GM19025 (cell line): ENCODE measurements around the gene SCN8A.
"Not testable (repeated sequence)": the region's sequence is repeated elsewhere in the genome, so short reads cannot be mapped to it uniquely, and the experiment has no call there.

Source experiments
- ATAC-seq: cut with Tn5 transposase; IDR thresholded peaks from one replicate; pipeline ENCODE4 v1.9.1; 2021; ENCODE audit warnings: mild to moderate bottlenecking, low read depth, moderate library complexity; ENCODE audit not compliant: unreplicated experiment

Gene SCN8A

DNA sequence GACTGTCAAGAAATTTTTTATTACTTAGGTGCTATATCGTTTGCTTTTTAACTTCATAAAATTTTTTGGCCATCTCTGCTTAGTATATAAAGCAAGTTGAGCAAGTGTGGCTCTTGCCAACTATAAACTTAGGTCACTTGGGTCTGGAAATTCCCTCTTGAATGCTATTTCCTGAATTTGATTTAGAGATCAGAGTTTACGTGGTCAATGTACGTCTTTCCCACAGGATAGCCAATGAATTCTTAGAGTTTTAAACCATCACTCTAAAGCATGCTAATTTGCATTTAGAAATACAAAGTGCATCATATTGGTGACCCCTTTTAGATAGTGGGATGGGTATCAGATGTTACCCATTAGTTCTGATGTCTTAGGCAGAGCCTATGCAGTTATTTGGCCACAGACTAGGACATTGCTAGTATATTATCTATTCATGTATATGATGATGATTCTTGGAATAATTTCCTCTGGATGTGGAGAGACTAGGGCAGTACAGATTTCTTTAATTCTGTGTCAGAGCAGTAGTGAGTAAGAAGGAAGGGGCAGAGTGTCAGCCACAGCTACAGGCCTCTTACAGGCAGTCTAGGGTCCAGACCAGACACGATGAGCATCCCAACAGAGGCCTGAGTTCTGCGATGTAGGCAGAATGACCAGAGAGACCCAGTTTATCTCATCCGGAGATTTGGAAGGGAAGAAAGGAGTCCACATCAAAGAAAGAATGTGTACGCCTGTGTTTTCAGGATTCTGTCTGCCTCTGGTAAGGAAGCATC lies 30.3 kb downstream of the SCN8A start:
- ATAC-seq: no peak

DNA sequence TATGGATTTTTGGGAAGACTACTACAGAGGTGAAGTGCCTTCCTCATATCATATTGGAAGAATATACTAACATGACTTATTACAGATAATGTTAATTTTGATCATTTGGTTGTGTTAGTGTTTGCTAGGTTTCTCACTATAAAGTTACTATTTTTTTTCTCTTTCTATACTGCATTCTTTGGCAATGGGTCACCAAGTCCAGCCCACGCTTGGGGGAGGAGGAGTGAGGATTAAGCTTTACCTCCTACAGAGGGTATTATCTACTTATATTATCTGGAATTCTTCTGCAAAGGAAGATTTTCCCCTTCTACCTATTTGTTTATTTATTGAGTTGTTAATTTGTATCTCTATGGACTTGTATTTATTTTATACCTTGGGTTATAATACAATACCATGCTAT lies 31.5 kb downstream of the SCN8A start:
- no peak for ATAC-seq

DNA sequence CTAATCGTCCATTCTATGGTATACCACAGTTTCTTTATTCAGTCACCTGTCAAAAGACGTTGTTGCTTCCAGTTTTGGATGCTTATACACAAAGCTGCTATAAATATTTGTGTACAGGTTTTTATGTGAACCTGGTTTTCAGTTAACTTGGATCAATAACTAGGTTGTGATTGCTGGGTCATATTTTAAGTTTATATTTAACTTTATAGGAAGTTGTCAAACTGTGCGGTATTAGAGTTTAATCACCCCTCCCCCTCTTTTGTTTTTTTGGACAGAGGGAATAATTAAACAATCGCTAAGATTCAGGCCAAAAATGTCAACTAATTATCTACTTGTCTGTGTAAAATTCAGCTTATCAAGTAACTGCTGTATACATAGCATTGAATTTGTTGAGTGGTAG lies 34.3 kb downstream of the SCN8A start:
- ATAC-seq: no peak

DNA sequence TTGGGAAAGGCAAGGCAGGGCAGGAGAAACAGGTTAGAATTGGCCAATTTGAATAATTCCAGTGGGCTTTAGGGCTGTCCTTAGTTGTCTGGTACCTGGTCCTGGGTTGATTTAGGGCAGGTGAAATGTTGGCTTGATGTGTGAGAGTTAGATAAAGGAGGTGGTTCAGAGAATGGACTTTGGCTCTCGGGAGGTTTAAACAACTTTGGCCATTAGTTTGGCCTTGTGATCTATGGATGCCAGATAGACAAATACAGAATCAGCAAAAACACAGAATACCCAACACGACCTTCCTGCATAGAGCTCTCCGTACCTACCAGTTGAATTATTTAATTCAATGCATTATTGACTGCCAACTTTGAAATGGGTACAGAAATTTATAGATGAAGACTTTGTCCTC lies 35.1 kb downstream of the SCN8A start:
- ATAC-seq: no peak

DNA sequence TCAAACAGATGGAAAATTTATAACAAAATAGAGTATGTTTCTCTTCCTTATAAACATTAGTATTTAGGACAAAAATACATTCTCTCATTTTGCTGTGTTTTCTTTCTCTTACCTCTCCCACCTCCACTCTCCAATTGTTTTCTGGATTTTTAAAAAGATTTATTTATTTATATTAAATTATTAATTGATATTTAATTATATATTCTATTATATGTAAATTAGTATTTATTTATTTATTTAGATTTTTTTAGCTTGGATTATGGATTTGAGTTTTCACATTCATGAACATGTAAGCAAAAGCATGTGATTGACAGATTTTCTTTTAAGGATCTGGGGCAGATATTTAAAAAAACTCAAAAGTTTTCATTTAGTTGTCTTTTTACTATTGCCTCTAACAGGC lies 35.6 kb downstream of the SCN8A start:
- ATAC-seq: no peak

DNA sequence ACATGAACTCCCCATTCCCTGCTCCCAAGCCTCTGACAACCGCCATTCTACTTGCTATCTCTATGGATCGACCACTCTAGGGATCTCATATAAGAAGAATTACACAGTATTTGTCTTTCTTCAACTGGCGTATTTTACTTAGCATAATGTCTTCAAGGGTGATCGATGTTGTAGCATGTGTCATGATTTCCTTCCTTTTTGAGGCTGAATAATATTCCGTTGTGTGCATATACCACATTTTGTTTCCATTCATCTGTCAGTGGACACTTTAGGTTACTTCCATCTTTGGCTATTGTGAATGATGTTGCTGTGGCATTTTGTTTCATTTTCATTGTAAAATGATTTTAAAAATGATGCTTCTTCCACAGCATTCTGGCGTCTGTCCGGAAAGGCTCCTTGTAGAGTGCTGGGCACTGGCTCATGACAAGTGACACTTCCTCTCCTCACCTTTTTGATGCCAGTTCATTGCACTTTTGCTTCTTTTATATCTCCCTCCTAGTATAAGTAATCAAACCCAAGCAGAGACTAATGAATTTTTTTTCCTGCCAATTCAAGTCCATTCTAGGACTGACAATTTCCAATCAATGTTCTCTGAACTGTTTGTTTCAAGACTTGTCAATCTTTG lies 39.3 kb downstream of the SCN8A start:
- ATAC-seq: no peak

DNA sequence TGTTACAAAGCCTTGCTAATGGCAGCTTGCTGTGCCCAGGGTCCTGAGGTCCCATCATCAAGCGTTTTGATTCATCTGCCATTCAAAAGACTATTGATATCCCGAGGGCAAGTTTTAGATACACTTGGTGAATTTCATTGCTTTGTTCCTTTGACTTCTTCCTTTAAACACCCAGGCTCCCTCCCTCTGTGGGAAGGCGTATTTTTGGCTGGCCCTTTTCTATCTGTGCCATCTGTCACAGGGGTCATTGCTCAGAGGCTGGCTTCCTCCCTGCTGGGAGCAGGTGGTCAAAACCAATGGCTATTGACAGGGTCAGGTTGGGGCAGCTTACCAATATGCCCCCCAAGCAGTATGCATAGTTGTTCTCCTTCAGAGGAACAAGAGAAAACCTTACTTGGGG lies 40.0 kb downstream of the SCN8A start:
- ATAC-seq: no peak

DNA sequence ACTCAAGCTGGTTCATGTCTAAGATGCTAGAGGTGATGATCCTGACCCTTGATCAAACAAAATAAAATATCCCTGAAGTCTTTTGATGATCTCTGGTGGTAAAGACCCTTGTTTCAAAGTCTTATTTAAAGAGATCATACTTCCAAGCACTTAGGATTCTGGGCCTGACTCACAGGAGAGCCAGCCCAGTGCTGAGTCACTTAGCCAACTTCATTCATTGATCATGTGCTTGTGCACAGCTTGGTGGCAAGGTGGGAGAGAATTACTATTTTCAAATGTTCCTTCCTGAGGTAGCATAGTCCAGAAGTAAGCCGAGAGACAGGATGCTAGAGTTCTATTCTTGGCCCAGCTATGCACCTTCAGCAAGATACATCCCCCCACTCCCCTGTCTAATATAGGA lies 40.6 kb downstream of the SCN8A start:
- ATAC-seq: no peak

DNA sequence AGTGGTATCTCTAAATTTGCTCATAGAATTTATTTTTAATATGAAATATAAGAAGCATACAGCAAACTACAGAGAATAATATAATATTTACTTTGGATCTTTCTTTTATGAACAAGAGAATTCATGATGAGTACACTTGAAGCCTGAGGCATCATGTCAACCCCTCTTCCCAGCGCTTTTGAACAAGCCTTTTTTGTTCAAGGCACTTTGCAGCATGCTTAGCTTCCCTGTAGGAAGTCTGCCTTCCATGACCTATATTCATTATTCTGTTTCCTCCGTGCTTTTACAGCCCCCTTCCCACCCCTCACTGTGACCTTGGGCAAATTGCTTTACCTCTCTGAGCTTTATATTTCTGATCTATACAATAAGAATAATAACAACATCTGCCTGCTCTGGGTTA lies 41.6 kb downstream of the SCN8A start:
- ATAC-seq: no peak

DNA sequence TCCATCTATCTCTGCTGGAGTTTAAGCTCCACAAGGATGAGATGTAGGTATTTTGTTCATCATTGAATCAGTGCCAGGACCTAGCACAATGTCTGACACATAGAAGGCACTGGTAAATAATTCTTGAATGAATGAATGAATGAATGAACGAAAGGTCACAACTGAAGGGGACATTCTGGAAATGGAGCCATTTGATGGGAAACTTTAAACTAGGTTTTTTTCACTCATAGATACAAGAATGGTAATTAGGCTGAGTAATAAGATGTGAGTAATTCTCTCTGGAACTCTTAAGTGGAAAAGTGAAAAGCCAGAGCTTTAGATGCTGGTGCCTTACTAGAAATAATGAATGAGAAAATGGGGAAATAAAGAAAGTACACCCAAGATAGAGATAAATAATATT lies 44.3 kb downstream of the SCN8A start:
- ATAC-seq: no peak

DNA sequence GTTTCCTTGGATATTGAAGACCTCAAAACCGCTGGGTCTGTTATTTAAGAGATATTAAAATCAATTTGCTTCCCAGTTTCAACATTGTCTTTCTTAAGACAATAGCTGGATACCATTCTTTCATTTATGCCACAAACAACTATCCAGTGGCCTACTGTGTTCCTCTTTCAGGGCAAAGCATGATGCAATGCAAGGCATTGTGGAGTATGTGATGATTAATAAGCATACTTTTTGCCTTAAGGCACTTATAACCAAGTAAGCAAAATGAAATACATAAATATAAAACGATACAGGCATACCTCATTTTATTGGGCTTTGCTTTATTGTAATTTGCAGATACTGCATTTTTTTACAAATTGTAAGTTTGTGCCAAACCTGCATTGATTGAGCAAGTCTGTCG lies 45.5 kb downstream of the SCN8A start:
- no peak for ATAC-seq

DNA sequence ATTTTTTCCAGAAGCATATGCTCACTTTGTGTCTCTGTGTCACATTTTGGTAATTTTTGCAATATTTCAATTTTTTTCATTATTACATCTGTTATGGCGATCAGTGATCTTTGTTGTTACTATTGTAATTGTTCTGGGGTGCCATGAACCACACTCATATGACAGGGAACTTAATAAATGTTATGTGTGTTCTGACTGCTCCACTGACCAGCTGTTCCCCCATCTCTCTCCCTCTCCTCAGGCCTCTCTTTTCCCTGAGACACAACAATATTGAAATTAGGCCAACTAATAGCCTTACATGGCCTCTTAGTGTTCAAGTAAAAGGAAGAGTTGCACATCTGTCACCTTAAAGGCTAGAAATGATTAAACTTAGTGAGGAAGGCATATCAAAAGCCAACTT lies 46.0 kb downstream of the SCN8A start:
- ATAC-seq: no peak

DNA sequence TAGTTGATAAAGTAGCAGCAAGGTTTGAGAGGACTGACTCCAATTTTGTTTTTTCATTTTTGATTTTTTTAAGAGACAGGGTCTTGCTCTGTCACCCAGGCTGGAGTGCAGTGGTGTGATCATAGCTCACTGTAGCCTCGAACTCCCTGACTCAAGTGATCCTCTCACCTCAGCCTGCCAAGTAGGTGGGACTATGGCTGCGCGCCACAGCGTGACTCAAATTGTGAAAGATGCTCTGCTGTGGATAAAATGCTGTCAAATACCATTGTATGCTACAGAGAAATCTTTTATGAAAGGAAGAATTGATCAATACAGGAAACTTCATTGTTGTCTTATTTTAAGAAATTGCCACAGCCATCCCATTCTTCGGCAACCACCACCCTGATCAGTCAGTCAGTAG lies 48.3 kb downstream of the SCN8A start:
- ATAC-seq: no peak

DNA sequence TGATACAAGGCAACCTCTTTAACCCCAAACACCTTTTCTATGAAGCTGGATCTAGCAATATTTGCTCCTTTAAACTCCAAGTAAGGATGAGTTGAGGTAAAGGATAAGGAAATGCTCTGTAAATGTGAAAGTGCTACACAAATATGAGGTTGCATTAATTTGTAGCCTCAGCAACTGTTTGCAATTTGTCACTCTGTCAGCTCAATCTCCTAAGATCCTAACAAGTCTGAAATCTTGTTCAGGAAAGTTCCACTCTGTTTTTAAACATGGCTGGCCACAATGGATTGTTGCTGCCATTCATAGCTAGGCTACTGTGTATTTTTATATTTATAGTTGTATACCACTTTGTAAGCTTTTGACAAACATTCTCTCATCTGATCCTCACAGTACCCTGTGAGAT lies 51.3 kb downstream of the SCN8A start:
- ATAC-seq: no peak

DNA sequence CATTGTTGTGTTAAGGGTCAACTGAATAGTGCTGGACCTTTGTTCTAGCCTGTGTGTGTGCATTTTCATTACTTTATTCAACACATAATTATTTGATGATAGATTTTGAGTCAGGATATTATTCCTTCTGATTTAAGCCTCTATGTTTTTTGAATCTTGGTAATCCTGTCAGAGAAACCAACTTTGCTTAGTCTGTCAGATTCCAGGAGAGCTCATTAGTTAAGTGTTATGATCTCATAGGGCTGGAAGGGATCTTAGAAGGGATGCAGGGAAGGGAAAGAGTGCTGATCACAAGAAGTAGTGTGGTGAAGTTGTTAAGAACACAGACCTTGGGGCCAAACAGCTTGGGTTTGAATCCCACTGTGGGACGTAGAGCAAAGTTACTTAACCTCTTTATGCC lies 52.9 kb downstream of the SCN8A start:
- ATAC-seq: no peak

DNA sequence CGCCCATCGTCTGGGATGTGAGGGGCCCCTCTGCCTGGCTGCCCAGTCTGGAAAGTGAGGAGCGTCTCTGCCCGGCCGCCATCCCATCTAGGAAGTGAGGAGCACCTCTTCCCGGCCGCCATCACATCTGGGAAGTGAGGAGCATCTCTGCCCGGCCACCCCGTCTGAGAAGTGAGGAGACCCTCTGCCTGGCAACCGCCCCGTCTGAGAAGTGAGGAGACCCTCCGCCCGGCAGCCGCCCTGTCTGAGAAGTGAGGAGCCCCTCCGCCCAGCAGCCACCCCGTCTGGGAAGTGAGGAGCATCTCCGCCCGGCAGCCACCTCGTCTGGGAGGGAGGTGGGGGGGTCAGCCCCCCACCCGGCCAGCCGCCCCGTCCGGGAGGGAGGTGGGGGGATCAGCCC lies 53.7 kb downstream of the SCN8A start:
- ATAC-seq: not testable (repeated sequence)

DNA sequence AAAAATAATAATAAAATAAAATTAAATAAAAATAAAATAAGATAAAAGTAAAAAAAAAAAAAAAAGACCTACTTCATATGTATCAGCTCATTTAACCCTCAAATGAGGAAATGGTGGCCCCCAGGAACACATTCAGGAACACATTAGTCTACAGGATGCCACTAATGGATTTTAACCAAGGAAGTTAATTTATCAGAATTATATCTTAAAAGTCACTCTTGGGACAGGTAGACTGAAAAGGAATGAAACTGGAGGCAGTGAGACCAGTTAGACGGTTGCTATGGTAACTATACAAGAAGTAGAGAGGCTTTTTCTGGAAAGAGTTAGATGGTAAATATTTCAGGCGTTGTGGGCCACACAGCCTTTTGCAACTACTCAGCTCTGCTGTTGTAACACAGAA lies 54.9 kb downstream of the SCN8A start:
- no peak for ATAC-seq

DNA sequence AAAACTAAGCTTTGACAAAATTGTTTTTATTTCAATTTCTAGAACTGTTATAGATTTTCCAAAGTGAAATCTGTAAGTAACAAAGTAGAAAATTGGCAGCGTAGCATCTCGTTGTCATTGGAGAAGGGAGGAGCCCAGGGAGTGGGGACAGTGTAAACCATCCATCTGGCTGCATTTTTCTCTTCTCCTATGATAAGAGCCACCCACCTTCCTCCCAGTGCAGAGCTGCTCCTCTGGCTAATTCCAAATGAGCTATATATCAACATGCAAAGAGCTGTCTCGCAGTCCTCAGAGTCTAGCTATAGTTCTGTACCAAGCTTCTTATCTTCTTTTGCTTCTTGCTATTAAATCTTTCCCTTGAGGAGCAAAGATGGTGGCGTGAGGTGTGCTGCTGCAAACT lies 56.6 kb downstream of the SCN8A start:
- no peak for ATAC-seq

DNA sequence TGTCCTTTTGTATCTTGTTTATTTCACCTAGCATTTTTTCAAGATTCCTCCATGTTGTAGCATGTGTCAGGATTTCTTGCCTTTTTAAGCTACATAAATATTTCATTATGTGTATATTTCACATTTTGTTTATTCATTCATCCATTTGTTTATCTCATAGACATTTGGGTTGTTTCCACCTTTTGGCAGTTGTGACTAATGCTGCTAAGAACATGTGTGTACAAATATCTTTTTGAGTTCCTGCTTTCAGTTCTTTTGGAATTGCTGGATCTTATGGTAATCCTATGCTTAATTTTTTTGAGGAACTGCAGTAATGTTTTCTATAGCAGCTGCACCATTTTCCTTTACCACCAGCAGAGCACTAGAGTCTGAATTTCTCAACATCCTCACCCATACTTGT lies 62.4 kb downstream of the SCN8A start:
- no peak for ATAC-seq

DNA sequence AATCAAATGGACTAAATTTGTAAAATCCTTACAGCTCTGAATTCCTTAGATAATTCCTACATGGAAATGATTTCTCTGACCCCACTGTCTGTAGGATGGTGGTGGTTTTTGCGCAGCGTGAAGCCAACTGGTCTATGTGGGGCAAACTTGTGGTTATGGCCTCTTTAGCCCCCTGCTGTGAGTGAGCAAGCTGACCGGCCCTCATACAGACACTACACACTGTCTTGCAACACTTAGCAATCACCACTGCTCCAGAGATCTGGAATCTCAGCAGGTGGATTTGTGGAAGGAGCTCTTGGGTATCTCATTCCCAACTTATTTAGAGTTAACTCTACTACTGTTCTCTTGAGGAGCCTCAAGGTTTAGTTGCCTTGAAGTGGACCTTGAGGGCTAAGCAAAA lies 70.2 kb downstream of the SCN8A start:
- ATAC-seq: no peak

DNA sequence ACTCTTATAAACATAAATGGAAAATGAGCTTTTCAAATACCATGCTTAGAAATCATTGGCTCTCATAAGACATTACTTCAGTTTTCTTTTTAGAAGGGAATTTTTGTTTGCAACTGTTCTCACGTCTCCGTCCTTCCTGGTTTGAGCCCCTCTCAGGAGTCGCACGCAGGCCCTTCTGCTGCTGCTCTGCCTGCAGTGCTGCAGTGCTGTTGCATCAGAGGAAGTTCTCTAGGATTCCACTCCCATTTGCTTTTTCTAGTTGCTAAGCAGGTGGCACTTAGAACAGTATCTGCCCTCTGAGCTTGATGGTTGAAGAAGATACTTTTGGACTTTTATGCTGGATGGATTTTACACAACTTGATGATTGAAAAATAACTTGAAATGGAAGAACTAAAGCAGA lies 70.8 kb downstream of the SCN8A start:
- ATAC-seq: no peak

DNA sequence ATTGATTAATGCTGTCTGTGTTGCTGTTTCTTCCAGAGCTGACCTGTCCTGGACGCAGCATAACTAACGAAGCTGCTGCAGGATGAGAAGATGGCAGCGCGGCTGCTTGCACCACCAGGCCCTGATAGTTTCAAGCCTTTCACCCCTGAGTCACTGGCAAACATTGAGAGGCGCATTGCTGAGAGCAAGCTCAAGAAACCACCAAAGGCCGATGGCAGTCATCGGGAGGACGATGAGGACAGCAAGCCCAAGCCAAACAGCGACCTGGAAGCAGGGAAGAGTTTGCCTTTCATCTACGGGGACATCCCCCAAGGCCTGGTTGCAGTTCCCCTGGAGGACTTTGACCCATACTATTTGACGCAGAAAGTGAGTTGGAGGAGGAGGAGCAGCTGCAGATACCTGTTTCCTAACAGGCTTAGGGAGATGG lies 71.7 kb downstream of the SCN8A start:
- ATAC-seq: no peak
